GM21717 (cell line): ENCODE results near the gene TLE3.

Source experiments
- ATAC-seq: cut with Tn5 transposase; IDR thresholded peaks from one replicate; pipeline ENCODE4 v1.9.1; 2021; ENCODE audit warnings: mild to moderate bottlenecking, moderate library complexity; ENCODE audit not compliant: unreplicated experiment

The TLE3 gene

GRCh38 chr15:70064441-70064840, 33.3 kb downstream of the TLE3 start:
- ATAC-seq: no peak

- ATAC-seq: no peak
Observed at GRCh38 chr15:70063980-70064379, 33.7 kb downstream of the TLE3 start.

DNA sequence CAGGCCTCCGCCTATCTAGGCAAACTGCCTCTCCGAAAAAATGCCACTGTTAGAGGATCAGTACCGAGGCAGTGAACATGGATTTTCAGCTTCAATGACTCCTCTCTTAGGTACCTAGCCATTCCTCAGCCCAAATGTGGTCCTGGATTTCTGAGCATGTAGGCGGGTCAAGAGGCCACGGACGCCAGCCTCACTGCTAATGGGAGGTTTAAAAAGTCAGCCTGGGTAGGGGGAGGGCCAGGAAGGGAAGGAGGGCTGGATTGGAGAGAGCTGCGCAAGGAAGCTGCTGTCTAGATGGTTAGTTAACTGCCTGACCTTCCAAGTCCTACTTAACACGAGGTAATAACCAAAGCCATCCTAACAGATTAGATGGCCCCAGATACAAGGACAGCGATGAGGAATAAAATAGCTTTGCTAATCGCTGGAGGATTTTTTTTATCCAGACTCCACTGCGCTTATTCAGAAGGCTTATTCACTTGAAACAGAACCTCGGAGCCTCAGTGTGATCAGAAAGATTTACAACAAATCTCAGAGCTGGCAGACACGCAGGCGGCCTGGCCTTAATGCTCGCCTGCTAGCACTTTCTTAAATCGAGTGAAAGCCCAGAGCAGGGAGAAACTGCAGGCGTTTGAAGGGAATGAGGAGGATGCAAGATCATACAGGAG, 34.3 kb downstream of the TLE3 start:
- ATAC-seq: no peak

DNA sequence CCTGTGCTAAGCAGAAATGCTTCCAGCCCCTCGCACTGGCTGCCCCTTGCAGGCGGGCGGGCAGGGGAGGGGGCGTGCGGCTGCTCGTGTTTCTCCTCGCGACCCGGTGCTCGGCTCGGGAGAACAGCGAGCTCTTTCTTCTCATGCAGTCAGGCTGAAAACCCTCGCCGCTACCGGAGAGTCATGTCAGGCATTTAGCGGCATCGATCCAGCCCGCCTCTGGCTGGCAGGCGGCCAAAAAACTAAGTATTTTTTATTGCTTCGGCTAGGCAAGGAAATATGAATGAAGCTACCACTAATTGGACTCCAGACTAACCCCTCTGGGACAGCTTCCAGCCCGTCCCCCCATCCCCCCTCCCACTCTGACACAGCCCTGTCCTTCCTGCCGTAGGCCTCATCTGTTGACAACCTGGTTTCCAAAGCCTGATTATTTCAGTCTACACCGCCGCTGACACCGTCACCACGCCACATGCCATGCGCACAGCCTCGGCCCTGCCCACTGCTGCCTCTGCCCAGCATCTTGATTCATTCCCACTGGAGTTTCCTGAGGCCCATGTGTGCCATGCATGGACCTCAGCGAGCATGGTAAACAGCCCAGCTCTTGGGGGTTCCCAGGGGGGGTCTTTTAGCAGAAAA, 35.3 kb downstream of the TLE3 start:
- no peak for ATAC-seq

DNA sequence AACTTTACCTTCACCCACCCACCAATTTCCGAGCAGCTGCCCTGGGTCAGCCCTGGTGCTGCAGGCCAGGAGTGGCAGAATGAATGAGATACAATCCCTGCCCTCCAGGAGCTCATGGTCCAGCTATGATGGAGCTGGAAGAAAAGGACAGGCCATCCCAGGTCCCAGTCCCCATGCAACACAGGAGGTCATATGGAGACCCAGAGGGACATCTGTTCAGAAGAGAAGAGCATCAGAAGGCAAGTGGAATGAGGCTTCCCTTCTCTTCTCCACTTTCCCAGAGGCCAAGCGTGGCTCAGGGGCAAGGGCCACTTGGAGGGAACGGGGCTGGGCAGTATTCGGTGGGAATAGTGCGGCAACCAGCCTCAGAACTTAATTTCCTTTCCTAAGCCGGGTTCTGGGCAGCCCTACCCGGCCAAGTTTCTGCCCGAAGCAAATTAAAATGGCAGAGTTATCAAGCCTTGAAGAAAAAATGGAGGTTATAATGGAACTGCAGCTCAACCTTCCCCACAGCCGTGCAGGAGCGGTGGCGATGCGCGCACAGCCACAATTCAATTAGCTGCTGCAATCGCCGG, 35.9 kb downstream of the TLE3 start:
- ATAC-seq: no peak

DNA sequence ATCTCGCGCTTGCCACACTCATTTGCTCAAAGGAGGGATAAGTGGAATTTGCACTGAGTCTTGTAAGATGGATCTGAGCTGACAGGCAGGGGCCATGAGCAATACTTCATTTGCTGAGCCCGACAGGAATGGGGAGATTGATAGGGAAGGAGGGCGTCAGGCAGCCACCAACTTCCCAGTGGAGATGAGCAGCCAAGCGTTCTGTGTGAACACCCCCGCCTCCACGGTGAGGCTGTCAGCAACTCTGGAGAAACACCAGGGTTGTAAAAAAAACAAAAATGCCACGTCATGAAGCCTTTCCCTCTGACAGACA, 36.8 kb downstream of the TLE3 start:
- ATAC-seq: no peak

GRCh38 chr15:70060214-70060992, 37.3 kb downstream of the TLE3 start:
- no peak for ATAC-seq

GRCh38 chr15:70059476-70060213, 38.1 kb downstream of the TLE3 start:
- ATAC-seq: no peak

DNA sequence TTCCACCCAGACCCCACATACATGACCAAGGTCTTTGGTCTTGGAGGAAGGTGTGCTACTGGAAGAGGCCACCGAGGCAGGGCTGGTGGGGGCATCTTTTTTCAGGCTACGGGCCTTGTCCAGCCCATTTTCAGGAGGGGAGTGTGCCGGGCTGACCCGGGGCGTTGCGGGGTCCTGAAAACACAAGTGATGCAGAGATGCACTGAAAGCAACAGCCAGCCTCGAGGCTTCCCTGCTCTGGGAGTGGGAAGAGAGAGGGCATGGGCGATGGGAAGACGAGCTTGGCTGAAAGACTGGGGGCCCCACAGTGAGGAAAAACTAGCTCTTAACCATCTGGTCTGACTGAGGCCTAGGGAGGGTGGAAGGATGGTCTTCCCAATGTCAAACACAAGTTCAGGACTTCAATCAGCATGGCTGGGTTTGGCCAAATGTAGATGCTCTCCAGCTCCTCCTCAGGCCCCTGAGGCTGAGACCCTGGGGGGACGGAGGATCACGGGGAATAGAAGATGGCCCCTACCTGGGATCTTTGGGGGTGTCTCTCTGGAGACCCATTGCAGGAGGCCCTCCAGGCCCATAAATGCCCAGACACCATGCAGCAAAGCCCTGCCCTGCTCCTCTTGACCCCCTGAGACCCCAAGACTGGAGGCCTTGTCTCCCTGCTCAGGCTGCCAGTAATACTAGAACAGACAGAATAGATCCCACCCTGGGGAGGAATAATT, 38.9 kb downstream of the TLE3 start:
- ATAC-seq: no peak

- no peak for ATAC-seq
Observed at GRCh38 chr15:70057931-70058641, 39.6 kb downstream of the TLE3 start.

GRCh38 chr15:70056091-70056680, 41.5 kb downstream of the TLE3 start:
- no peak for ATAC-seq

DNA sequence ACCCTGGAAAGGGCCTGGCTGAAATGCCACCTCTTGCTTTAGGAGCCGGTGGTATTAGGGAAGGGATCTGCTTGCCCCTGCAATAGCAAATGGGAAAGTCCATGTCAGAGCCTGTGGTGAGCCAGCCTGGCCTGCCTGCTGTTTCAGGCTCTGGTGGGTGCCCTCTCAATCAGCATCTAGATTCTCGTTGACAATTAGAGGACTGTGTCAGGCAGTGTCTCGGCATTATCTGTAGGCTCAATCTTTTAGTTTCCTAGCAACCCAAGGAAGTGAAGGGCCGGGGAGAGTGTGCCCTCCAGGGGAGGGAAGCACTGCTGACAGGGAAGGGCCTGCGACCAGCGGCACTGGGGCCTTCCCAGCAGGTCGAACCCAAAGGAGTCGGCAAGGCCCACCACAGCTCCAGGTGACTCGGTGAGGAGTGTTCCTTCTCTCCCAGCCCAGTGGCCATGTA, 42.1 kb downstream of the TLE3 start:
- ATAC-seq: no peak

DNA sequence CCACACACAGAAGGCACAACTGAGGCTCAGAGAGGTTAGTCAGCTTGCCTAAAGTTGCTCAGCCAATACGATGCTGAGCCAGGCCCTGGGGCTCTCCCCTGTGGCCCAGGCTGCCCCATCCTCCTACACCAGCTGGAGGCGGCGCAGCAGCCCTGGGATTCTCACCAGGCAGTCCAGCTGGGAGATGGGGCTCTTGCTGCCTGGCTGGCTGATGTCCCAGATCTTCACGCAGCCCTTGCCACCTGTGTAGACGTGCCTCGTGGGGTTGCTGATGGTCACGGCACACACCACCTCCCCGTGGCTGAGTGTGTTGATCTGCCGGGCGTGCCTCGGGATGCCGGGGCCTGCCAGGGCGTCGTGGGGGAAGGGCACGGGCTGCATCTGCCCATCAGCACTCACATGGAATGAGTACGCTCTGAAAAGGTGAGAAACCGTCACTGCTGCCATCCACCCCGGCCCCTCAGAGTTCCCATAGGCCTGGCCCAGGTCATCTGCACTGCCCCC, 42.8 kb downstream of the TLE3 start:
- no peak for ATAC-seq

GRCh38 chr15:70054366-70054765, 43.4 kb downstream of the TLE3 start:
- no peak for ATAC-seq

- ATAC-seq: no peak
Observed at GRCh38 chr15:70053716-70054229, 43.9 kb downstream of the TLE3 start.

GRCh38 chr15:70053001-70053715, 44.6 kb downstream of the TLE3 start:
- no peak for ATAC-seq

DNA sequence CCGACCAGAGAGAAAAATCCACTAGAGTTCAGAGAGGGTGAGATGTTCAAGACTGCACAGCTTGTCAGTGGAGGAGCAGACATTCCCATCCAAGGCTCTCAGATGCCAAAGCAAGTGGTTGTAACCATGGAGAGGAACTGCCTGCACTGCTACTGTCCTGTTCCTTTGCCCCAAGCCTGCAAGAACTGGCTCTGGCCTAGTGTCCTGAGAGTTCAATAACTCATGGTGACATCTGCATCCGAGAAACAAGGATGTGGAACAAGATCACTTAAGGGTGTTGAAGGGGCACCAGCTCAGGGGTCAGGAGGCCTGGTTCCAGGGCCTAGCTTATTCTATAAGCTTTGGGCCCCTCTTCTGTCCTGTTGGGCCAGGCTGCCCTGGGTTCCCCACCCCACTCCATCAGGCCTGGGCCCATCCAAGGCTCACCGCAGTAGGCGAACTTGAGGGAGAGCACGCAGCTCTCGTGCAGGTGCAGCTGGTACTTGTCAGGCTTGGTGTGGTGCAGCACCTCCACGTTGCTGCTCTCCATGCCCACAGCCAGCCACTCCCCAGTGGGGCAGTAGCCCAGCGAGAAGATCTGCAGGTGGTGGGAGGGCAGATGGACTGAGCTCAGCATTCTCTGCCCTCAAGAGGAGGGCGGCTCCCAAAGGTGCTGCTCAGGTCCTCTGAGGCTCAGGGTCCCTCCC, 45.6 kb downstream of the TLE3 start:
- no peak for ATAC-seq

GRCh38 chr15:70050970-70051369, 46.7 kb downstream of the TLE3 start:
- ATAC-seq: no peak
